ENCODE results near the gene SCAPER. TPM values are rescaled to one million over a fixed set of nuclear protein-coding genes. Genes with fewer than 3 reads are reported as not detected.

Gene SCAPER
- total RNA-seq, 1 experiment from 2014 or later = 10.3 TPM

DNA sequence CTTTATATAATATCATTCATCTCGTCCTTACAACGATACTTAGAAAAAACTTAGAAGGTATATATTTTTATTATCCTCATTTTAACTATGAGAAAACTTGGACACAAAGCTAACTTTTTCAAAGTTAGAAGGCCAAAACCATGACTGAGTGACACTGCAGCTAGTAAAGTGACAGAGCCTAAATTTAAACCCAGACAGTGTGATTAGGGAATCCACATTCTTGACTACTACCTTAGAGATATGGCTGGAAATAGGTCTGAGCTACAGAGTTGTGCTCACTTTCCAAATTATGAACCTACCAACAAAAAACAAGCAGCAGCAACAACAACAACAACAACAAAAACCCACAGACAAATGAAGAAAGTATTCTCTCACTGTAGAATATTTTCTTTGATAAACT, 236.2 kb downstream of the SCAPER start (continued):
- TF ChIP-seq ATF3 (CRISPR knock-in tag; conservative IDR thresholded peaks at IDR 0.05) = no peak

- Mint-ChIP-seq H3K4me1 (peaks cover 14% of the 10 kb centered on the region), H3K36me3 (no peaks in the 10 kb centered on the region), H3K9me3 (no peaks in the 10 kb centered on the region), H3K27ac (no peak overlapping the region), H3K27me3 (ENCODE audit: low read depth) (no peaks in the 10 kb centered on the region), H3K4me3 (no peak overlapping the region)
- POLR2A ChIA-PET = interaction anchor here (0.6 kb wide), 1 partner anchor 1686 kb away, joined by 3 read pairs; no protein-coding TSS in a partner anchor
- CTCF ChIA-PET = no interaction called here
- TF ChIP-seq ZNF423 (CRISPR knock-in tag; IDR thresholded peaks at IDR 0.05) (no peak), CBFB (CRISPR knock-in tag; IDR thresholded peaks at IDR 0.05; ENCODE audit: low read depth) (no peak), ATF3 (CRISPR knock-in tag; conservative IDR thresholded peaks at IDR 0.05) (no peak), ZNF138 (CRISPR knock-in tag; conservative IDR thresholded peaks at IDR 0.05) (no peak), ZNF263 (CRISPR knock-in tag; IDR thresholded peaks at IDR 0.05; ENCODE audit: low read depth) (no peak), SMAD3 (CRISPR knock-in tag; IDR thresholded peaks at IDR 0.05; ENCODE audit: borderline replicate concordance) (no peak), RELA (CRISPR knock-in tag; IDR thresholded peaks at IDR 0.05; ENCODE audit: borderline replicate concordance) (no peak), FOXK1 (CRISPR knock-in tag; IDR thresholded peaks at IDR 0.05) (no peak), TP53 (CRISPR knock-in tag; IDR thresholded peaks at IDR 0.05) (no peak), HMGA2 (CRISPR knock-in tag; IDR thresholded peaks at IDR 0.05) (no peak)
- TF ChIP-seq, protein P1, sequence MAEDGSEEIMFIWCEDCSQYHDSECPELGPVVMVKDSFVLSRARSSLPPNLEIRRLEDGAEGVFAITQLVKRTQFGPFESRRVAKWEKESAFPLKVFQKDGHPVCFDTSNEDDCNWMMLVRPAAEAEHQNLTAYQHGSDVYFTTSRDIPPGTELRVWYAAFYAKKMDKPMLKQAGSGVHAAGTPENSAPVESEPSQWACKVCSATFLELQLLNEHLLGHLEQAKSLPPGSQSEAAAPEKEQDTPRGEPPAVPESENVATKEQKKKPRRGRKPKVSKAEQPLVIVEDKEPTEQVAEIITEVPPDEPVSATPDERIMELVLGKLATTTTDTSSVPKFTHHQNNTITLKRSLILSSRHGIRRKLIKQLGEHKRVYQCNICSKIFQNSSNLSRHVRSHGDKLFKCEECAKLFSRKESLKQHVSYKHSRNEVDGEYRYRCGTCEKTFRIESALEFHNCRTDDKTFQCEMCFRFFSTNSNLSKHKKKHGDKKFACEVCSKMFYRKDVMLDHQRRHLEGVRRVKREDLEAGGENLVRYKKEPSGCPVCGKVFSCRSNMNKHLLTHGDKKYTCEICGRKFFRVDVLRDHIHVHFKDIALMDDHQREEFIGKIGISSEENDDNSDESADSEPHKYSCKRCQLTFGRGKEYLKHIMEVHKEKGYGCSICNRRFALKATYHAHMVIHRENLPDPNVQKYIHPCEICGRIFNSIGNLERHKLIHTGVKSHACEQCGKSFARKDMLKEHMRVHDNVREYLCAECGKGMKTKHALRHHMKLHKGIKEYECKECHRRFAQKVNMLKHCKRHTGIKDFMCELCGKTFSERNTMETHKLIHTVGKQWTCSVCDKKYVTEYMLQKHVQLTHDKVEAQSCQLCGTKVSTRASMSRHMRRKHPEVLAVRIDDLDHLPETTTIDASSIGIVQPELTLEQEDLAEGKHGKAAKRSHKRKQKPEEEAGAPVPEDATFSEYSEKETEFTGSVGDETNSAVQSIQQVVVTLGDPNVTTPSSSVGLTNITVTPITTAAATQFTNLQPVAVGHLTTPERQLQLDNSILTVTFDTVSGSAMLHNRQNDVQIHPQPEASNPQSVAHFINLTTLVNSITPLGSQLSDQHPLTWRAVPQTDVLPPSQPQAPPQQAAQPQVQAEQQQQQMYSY (CRISPR knock-in tag; IDR thresholded peaks at IDR 0.05) = no peak
- TF ChIP-seq, protein P2, sequence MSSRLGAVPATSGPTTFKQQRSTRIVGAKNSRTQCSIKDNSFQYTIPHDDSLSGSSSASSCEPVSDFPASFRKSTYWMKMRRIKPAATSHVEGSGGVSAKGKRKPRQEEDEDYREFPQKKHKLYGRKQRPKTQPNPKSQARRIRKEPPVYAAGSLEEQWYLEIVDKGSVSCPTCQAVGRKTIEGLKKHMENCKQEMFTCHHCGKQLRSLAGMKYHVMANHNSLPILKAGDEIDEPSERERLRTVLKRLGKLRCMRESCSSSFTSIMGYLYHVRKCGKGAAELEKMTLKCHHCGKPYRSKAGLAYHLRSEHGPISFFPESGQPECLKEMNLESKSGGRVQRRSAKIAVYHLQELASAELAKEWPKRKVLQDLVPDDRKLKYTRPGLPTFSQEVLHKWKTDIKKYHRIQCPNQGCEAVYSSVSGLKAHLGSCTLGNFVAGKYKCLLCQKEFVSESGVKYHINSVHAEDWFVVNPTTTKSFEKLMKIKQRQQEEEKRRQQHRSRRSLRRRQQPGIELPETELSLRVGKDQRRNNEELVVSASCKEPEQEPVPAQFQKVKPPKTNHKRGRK (CRISPR knock-in tag; IDR thresholded peaks at IDR 0.05; ENCODE audit: borderline replicate concordance) = no peak
- TF ChIP-seq, protein P3, sequence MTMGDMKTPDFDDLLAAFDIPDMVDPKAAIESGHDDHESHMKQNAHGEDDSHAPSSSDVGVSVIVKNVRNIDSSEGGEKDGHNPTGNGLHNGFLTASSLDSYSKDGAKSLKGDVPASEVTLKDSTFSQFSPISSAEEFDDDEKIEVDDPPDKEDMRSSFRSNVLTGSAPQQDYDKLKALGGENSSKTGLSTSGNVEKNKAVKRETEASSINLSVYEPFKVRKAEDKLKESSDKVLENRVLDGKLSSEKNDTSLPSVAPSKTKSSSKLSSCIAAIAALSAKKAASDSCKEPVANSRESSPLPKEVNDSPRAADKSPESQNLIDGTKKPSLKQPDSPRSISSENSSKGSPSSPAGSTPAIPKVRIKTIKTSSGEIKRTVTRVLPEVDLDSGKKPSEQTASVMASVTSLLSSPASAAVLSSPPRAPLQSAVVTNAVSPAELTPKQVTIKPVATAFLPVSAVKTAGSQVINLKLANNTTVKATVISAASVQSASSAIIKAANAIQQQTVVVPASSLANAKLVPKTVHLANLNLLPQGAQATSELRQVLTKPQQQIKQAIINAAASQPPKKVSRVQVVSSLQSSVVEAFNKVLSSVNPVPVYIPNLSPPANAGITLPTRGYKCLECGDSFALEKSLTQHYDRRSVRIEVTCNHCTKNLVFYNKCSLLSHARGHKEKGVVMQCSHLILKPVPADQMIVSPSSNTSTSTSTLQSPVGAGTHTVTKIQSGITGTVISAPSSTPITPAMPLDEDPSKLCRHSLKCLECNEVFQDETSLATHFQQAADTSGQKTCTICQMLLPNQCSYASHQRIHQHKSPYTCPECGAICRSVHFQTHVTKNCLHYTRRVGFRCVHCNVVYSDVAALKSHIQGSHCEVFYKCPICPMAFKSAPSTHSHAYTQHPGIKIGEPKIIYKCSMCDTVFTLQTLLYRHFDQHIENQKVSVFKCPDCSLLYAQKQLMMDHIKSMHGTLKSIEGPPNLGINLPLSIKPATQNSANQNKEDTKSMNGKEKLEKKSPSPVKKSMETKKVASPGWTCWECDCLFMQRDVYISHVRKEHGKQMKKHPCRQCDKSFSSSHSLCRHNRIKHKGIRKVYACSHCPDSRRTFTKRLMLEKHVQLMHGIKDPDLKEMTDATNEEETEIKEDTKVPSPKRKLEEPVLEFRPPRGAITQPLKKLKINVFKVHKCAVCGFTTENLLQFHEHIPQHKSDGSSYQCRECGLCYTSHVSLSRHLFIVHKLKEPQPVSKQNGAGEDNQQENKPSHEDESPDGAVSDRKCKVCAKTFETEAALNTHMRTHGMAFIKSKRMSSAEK (CRISPR knock-in tag; IDR thresholded peaks at IDR 0.05; ENCODE audit: borderline replicate concordance) = no peak
- ATAC-seq (no peak), DNase-seq (ENCODE audit: low spot score) (no peak)
Measured at GRCh38 chr15:76667943-76668715, 237.0 kb downstream of the SCAPER start.

All from WTC11 (cell line).